Endothelial cell of umbilical vein (primary cell): ENCODE data around the gene PPIL1. TPM values are rescaled to one million over a fixed set of nuclear protein-coding genes. Genes with fewer than 3 reads are reported as not detected.

Experiments
- BruUV-seq: library from RNA; stranded (reverse); fragments of 400-500 nt; replicated peaks from 2 replicates; lab custom pipeline; 2021; lab: Mats Ljungman, UMichigan
- CTCF ChIA-PET: fragments of 300-600, 350-600 bp; sonication (Branson Sonifier 250); formaldehyde crosslinking; loops from one replicate; lab custom pipeline; 2021; ENCODE audit warnings: antibody characterized with exemption, inconsistent platforms; lab: Charles Lee
- POLR2A ChIA-PET: fragments of 300-600, 350-600 bp; sonication (Branson Sonifier 250); formaldehyde crosslinking; loops from one replicate; lab custom pipeline; 2021; ENCODE audit warnings: antibody characterized with exemption, inconsistent platforms; lab: Charles Lee
- DNase-seq: peaks from one replicate; pipeline ENCODE4 v3.0.0-alpha.2; 2011; ENCODE audit warnings: low read depth, low spot score
- FAIRE-seq: peaks from 2 replicates; lab custom pipeline; 2011; peaks lifted over from hg19 to GRCh38; lab: Jason Lieb, UNC
- H2AFZ ChIP-seq: 2 replicates; pipeline ENCODE4 v1.6.0; 2012; ENCODE audit warnings: low read depth, low read length, control low read depth, inconsistent platforms
- H3K27ac ChIP-seq: 2 replicates; pipeline ENCODE4 v1.5.1; 2011; ENCODE audit warnings: low read depth, mild to moderate bottlenecking, control low read depth, low read length, moderate library complexity; ENCODE audit not compliant: insufficient read depth
- H3K27me3 ChIP-seq, 2 experiments: 2 replicates each; pipeline versions ENCODE4 v1.6.0 to v1.6.1; 2011; ENCODE audit warnings: low read length in 2 of 2, mixed read lengths in 1 of 2; ENCODE audit not compliant: control insufficient read depth in 2 of 2, insufficient read depth in 2 of 2
- H3K36me3 ChIP-seq, 2 experiments: 2 replicates in 1 of 2; 3 replicates in 1 of 2; pipeline ENCODE4 v1.5.1; 2011; ENCODE audit warnings: low read length in 2 of 2, mild to moderate bottlenecking in 1 of 2, moderate library complexity in 1 of 2; ENCODE audit not compliant: control insufficient read depth in 2 of 2, insufficient read depth in 2 of 2; ENCODE audit errors: extremely low read depth in 1 of 2
- H3K4me1 ChIP-seq: 3 replicates; pipeline ENCODE4 v1.5.1; 2011; ENCODE audit warnings: mild to moderate bottlenecking, low read length; ENCODE audit not compliant: control insufficient read depth, insufficient read depth; ENCODE audit errors: extremely low read depth
- H3K4me2 ChIP-seq: 2 replicates; pipeline ENCODE4 v1.6.1; 2011; ENCODE audit warnings: low read length, control low read depth, mixed read lengths; ENCODE audit not compliant: insufficient read depth
- H3K4me3 ChIP-seq, 3 experiments: fragments of 200-600 bp in 1 of 3; sonication (generic), shearing (Covaris generic) in 1 of 3; replicated peaks in 1 of 3; 2 replicates each; pipeline ENCODE4 v1.5.1; 2011 to 2016; ENCODE audit warnings: control low read depth in 3 of 3, low read length in 3 of 3, mild to moderate bottlenecking in 2 of 3, inconsistent platforms in 1 of 3, low read depth in 1 of 3, moderate library complexity in 1 of 3; ENCODE audit not compliant: insufficient read depth in 1 of 3
- H3K79me2 ChIP-seq: 2 replicates; pipeline ENCODE4 v1.6.0; 2012; ENCODE audit warnings: low read length, inconsistent platforms; ENCODE audit not compliant: control insufficient read depth, insufficient read depth
- H3K9ac ChIP-seq: replicated peaks from 2 replicates; pipeline ENCODE3; 2011; ENCODE audit warnings: low read length, control low read depth; ENCODE audit not compliant: insufficient read depth; ENCODE audit errors: extremely low read depth
- H3K9me1 ChIP-seq: replicated peaks from 3 replicates; pipeline ENCODE4 v1.6.0; 2011; ENCODE audit warnings: mild to moderate bottlenecking, low read length; ENCODE audit not compliant: control insufficient read depth, insufficient read depth; ENCODE audit errors: extremely low read depth
- H3K9me3 ChIP-seq: replicated peaks from 2 replicates; pipeline ENCODE4 v1.5.1; 2012; ENCODE audit warnings: low read length, inconsistent platforms; ENCODE audit not compliant: control insufficient read depth, insufficient read depth
- H4K20me1 ChIP-seq: replicated peaks from 2 replicates; pipeline ENCODE3; 2011; ENCODE audit warnings: mild to moderate bottlenecking, low read length; ENCODE audit not compliant: control insufficient read depth, insufficient read depth; ENCODE audit errors: extremely low read depth
- EZH2 ChIP-seq: IDR thresholded peaks from 2 replicates; pipeline ENCODE4 v1.6.1; 2012; ENCODE audit warnings: borderline replicate concordance, low read depth, mild to moderate bottlenecking, moderate library complexity, low read length, inconsistent platforms; ENCODE audit not compliant: severe bottlenecking
- FOS ChIP-seq: IDR thresholded peaks from 2 replicates; pipeline ENCODE4 v1.6.1; 2011; ENCODE audit warnings: mild to moderate bottlenecking, low read length, moderate library complexity, borderline replicate concordance; ENCODE audit not compliant: insufficient read depth
- GATA2 ChIP-seq: IDR thresholded peaks from 2 replicates; pipeline ENCODE4 v1.7.0; 2011; ENCODE audit warnings: low read depth, mild to moderate bottlenecking, moderate library complexity, mixed read lengths, low read length; ENCODE audit not compliant: insufficient read length, insufficient read depth
- JUN ChIP-seq: IDR thresholded peaks from 2 replicates; pipeline ENCODE4 v1.6.1; 2011; ENCODE audit warnings: borderline replicate concordance, low read depth; ENCODE audit not compliant: insufficient read length, insufficient read depth
- MAX ChIP-seq: IDR thresholded peaks from 2 replicates; pipeline ENCODE4 v1.6.1; 2011; ENCODE audit not compliant: insufficient read depth, insufficient read length
- MYC ChIP-seq: IDR thresholded peaks from one replicate; pipeline ENCODE4 v1.6.1; 2011; ENCODE audit warnings: mild to moderate bottlenecking, low read depth, low read length
- POLR2A ChIP-seq: IDR thresholded peaks from 2 replicates; pipeline ENCODE4 v1.6.1; 2012; ENCODE audit warnings: low read depth, mild to moderate bottlenecking, control low read depth, low read length
- POLR2AphosphoS5 ChIP-seq: IDR thresholded peaks from 2 replicates; pipeline ENCODE4 v1.6.1; 2012; ENCODE audit warnings: low read depth, mild to moderate bottlenecking, control low read depth, low read length, moderate library complexity; ENCODE audit not compliant: insufficient read depth
- dilution Hi-C: fragments of 300-500 bp; cut with MboI; formaldehyde crosslinking; loops from one replicate; pipeline ENCODE4 v1.15.0; 2019; ENCODE audit warnings: low sequenced_read_pairs; ENCODE audit not compliant: extremely low pct_ligation_motif_present
- intact Hi-C: fragments of 100-400 bp; cut with micrococcal nuclease; formaldehyde crosslinking; loops from one replicate; pipeline ENCODE4 v1.10.0; 2022
- polyA plus RNA-seq, 4 experiments: library from polyadenylated mRNA; depleted of rRNA in 3 of 4; stranded (reverse) in 3 of 4; unstranded in 1 of 4; fragments of >200 nt; gene quantifications; 2 replicates each; pipeline versions ENCODE4 v1.2.1 to v1.2.3, GENCODE V29; 2011 to 2012; ENCODE audit warnings: missing spikeins in 1 of 4
- total RNA-seq: library from RNA; stranded (reverse); gene quantifications from 2 replicates; pipeline ENCODE4 v1.2.3, GENCODE V29; 2021
- TF ChIP-seq, protein P1 (sequence below), 2 donors: IDR thresholded peaks; 1 replicate in 1 of 2; 2 replicates in 1 of 2; pipeline ENCODE4 v1.5.1; 2011; ENCODE audit warnings: low read length in 2 of 2, mild to moderate bottlenecking in 2 of 2, moderate library complexity in 2 of 2, control low read depth in 1 of 2, inconsistent platforms in 1 of 2, low read depth in 1 of 2; ENCODE audit not compliant: insufficient read depth in 1 of 2; ENCODE audit errors: extremely low read depth in 1 of 2

PPIL1 gene
- total and polyA plus RNA-seq, 2 donors (not counting 3 experiments of a cell fraction or from before 2014, with no cell fraction given) = 28.6 to 35.6 TPM

- FAIRE-seq = no peak
- Histone ChIP-seq H3K9me1 (no peaks in the 10 kb centered on the region), H4K20me1 (no peaks in the 10 kb centered on the region), H2AFZ (no peak overlapping the region), H3K27me3 (no peaks in the 10 kb centered on the region), H3K27ac (no peak overlapping the region), H3K79me2 (no peaks in the 10 kb centered on the region), H3K9me3 (no peaks in the 10 kb centered on the region), H3K36me3 (peaks cover 6 to 13% of the 10 kb centered on the region in 2 experiments), H3K4me3 (no peak overlapping the region), H3K9ac (no peak overlapping the region), H3K4me1 (no peaks in the 10 kb centered on the region), H3K4me2 (no peak overlapping the region)
- intact Hi-C loops = no loop called here
- BruUV-seq = no TSS peak
- ChIA-PET CTCF (no interaction called here), POLR2A (no interaction called here)
- TF ChIP-seq MAX = no peak
- no peak for TF ChIP-seq JUN
- TF ChIP-seq MYC = no peak
- no peak for TF ChIP-seq POLR2AphosphoS5
- TF ChIP-seq, protein P1, sequence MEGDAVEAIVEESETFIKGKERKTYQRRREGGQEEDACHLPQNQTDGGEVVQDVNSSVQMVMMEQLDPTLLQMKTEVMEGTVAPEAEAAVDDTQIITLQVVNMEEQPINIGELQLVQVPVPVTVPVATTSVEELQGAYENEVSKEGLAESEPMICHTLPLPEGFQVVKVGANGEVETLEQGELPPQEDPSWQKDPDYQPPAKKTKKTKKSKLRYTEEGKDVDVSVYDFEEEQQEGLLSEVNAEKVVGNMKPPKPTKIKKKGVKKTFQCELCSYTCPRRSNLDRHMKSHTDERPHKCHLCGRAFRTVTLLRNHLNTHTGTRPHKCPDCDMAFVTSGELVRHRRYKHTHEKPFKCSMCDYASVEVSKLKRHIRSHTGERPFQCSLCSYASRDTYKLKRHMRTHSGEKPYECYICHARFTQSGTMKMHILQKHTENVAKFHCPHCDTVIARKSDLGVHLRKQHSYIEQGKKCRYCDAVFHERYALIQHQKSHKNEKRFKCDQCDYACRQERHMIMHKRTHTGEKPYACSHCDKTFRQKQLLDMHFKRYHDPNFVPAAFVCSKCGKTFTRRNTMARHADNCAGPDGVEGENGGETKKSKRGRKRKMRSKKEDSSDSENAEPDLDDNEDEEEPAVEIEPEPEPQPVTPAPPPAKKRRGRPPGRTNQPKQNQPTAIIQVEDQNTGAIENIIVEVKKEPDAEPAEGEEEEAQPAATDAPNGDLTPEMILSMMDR (IDR thresholded peaks at IDR 0.05; ENCODE audit: extremely low read depth in 1 of 2, insufficient read depth in 1 of 2, low read depth in 1 of 2, low read length in 2 of 2) = no peak
- TF ChIP-seq GATA2 = no peak
- no peak for TF ChIP-seq EZH2
- TF ChIP-seq POLR2A = no peak
- TF ChIP-seq FOS = no peak
- no peak for DNase-seq
- dilution Hi-C loops = no loop called here
These were observed 45.9 kb upstream of the PPIL1 start for GRCh38 chr6:36920546-36920945.
